Measurements from ENCODE around the gene RUNX1.
"Not testable (repeated sequence)": the region's sequence is repeated elsewhere in the genome, so short reads cannot be mapped to it uniquely, and the experiment has no call there.

The RUNX1 gene

GRCh38 chr21:34806423-34806822 is 242.7 kb downstream of the RUNX1 start:
- DNase-seq (ENCODE audit: low spot score): no peak

- no peak for DNase-seq (ENCODE audit: low spot score)
These were observed 243.9 kb downstream of the RUNX1 start for GRCh38 chr21:34805157-34805556.

- not testable (repeated sequence) for DNase-seq (ENCODE audit: low spot score)
These were observed 244.5 kb downstream of the RUNX1 start for GRCh38 chr21:34804584-34804983.

GRCh38 chr21:34803782-34804370 is 245.2 kb downstream of the RUNX1 start:
- no peak for DNase-seq (ENCODE audit: low spot score)

GRCh38 chr21:34802180-34802899 is 246.8 kb downstream of the RUNX1 start:
- no peak for DNase-seq (ENCODE audit: low spot score)

- peak; percentile 3 for DNase-seq (ENCODE audit: low spot score)
These were observed 247.5 kb downstream of the RUNX1 start for GRCh38 chr21:34801519-34802132.

GRCh38 chr21:34800797-34801518 is 248.1 kb downstream of the RUNX1 start:
- no peak for DNase-seq (ENCODE audit: low spot score)

- DNase-seq (ENCODE audit: low spot score): no peak
These were observed 250.0 kb downstream of the RUNX1 start for GRCh38 chr21:34799092-34799491.

- no peak for DNase-seq (ENCODE audit: low spot score)
These were observed 251.1 kb downstream of the RUNX1 start for GRCh38 chr21:34797921-34798535.

GRCh38 chr21:34797201-34797525 is 251.9 kb downstream of the RUNX1 start:
- no peak for DNase-seq (ENCODE audit: low spot score)

- DNase-seq (ENCODE audit: low spot score): no peak
These were observed 252.4 kb downstream of the RUNX1 start for GRCh38 chr21:34796518-34797200.

GRCh38 chr21:34795548-34796180 is 253.4 kb downstream of the RUNX1 start:
- no peak for DNase-seq (ENCODE audit: low spot score)

- no peak for DNase-seq (ENCODE audit: low spot score)
These were observed 253.9 kb downstream of the RUNX1 start for GRCh38 chr21:34795175-34795547.

- DNase-seq (ENCODE audit: low spot score): no peak
These were observed 254.4 kb downstream of the RUNX1 start for GRCh38 chr21:34794686-34795085.

- DNase-seq (ENCODE audit: low spot score): no peak
These were observed 255.6 kb downstream of the RUNX1 start for GRCh38 chr21:34793471-34793870.

GRCh38 chr21:34792504-34793089 is 256.5 kb downstream of the RUNX1 start:
- no peak for DNase-seq (ENCODE audit: low spot score)

- no peak for DNase-seq (ENCODE audit: low spot score)
These were observed 257.2 kb downstream of the RUNX1 start for GRCh38 chr21:34791776-34792503.

- no peak for DNase-seq (ENCODE audit: low spot score)
These were observed 258.3 kb downstream of the RUNX1 start for GRCh38 chr21:34790834-34791233.

- no peak for DNase-seq (ENCODE audit: low spot score)
These were observed 258.8 kb downstream of the RUNX1 start for GRCh38 chr21:34790341-34790740.

GRCh38 chr21:34788879-34789278 is 260.2 kb downstream of the RUNX1 start:
- no peak for DNase-seq (ENCODE audit: low spot score)

Data from cerebellar cortex (tissue), 1 donor.